Right atrium auricular region (tissue), 2 donors: Measurements from ENCODE around the gene TGFBR2. TPM values are rescaled to one million over a fixed set of nuclear protein-coding genes. Genes with fewer than 3 reads are reported as not detected.

Experiments used
- DNase-seq: peaks from one replicate; pipeline ENCODE4 v3.0.0-alpha.2; 2019; ENCODE audit warnings: low spot score
- H3K27ac ChIP-seq, 2 donors: fragments of 200-600 bp; sonication (generic); 1 replicate in 1 of 2; 2 replicates in 1 of 2; pipeline ENCODE4 v1.5.1; 2016 to 2019
- H3K27me3 ChIP-seq, 2 donors: fragments of 200-600 bp; sonication (generic); one replicate each; pipeline versions ENCODE4 v1.5.1 to v1.6.0; 2017 to 2019
- H3K36me3 ChIP-seq: fragments of 200-600 bp; sonication (generic); one replicate; pipeline ENCODE4 v1.5.1; 2016
- H3K4me1 ChIP-seq, 2 donors: fragments of 200-600 bp; sonication (generic); one replicate each; pipeline versions ENCODE4 v1.5.1 to v1.6.0; 2017 to 2019
- H3K4me3 ChIP-seq, 2 donors: fragments of 200-600 bp; sonication (generic); 1 replicate in 1 of 2; 2 replicates in 1 of 2; pipeline ENCODE4 v1.5.1; 2017 to 2019; ENCODE audit warnings: mild to moderate bottlenecking in 1 of 2, moderate library complexity in 1 of 2
- H3K9me3 ChIP-seq, 2 donors: fragments of 200-600 bp; sonication (generic); one replicate each; pipeline ENCODE4 v1.5.1; 2019
- total RNA-seq, 2 donors: library from RNA; depleted of rRNA; stranded (reverse); fragments of >200 nt; gene quantifications; one replicate each; pipeline ENCODE4 v1.1.0, GENCODE V29; 2016
- TF ChIP-seq, protein P1 (sequence below), 2 donors: fragments of 200-600 bp; sonication (generic); IDR thresholded peaks; one replicate each; pipeline ENCODE4 v1.5.1; 2019; ENCODE audit warnings: antibody characterized with exemption in 2 of 2

TGFBR2 gene
- total RNA-seq, 2 donors from 2014 or later = 205 to 210 TPM

DNA sequence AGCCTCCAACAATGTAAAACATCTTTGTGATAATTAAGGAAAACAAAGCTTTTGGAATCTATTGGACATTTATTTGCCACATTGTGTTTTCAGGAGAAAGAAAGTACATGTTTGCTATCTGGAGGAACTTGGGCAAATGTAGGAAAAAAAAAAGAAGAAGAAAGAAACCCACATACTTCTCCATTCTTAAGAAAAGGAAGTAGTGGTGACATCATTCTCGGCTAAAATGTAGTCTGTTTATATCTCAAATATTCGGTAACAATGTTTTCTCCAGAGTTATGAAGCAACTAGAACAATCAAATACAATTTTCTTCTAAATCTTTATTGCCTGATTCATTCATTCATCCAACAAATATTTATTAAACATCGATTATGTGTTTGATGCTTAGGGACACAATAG lies 2.3 kb upstream of the TGFBR2 start:
- H3K27me3 ChIP-seq = no peaks in the 10 kb centered on the region
- H3K36me3 ChIP-seq = no peaks in the 10 kb centered on the region
- H3K27ac ChIP-seq = peak overlapping the region; percentile 55 to 99
- no peak overlapping the region for H3K4me3 ChIP-seq
- peaks cover 0 to 18% of the 10 kb centered on the region in 2 donors for H3K4me1 ChIP-seq
- no peaks in the 10 kb centered on the region for H3K9me3 ChIP-seq
- TF ChIP-seq, protein P1, sequence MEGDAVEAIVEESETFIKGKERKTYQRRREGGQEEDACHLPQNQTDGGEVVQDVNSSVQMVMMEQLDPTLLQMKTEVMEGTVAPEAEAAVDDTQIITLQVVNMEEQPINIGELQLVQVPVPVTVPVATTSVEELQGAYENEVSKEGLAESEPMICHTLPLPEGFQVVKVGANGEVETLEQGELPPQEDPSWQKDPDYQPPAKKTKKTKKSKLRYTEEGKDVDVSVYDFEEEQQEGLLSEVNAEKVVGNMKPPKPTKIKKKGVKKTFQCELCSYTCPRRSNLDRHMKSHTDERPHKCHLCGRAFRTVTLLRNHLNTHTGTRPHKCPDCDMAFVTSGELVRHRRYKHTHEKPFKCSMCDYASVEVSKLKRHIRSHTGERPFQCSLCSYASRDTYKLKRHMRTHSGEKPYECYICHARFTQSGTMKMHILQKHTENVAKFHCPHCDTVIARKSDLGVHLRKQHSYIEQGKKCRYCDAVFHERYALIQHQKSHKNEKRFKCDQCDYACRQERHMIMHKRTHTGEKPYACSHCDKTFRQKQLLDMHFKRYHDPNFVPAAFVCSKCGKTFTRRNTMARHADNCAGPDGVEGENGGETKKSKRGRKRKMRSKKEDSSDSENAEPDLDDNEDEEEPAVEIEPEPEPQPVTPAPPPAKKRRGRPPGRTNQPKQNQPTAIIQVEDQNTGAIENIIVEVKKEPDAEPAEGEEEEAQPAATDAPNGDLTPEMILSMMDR (IDR thresholded peaks at IDR 0.05) = no peak
- no peak for DNase-seq

DNA sequence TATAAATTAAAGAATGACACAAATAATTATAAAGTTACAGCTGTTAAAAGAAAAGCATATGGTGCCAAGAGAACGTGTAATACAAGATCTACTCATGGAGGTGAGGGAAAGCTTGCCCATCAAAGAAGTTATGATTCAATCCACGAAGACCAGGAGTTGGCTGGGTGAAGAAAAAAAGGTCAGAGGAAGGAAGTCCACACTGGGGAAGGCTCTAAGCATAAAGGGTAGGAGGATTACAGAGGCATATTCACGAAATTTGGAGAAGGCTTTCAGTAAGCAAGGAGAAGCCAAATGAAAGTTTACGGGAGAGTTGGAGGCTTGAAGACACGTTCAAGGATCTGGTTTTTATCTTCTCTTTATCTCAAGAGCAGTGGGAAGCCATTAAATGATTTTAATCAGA lies 1.8 kb upstream of the TGFBR2 start:
- peaks cover 0 to 23% of the 10 kb centered on the region in 2 donors for H3K4me1 ChIP-seq

DNA sequence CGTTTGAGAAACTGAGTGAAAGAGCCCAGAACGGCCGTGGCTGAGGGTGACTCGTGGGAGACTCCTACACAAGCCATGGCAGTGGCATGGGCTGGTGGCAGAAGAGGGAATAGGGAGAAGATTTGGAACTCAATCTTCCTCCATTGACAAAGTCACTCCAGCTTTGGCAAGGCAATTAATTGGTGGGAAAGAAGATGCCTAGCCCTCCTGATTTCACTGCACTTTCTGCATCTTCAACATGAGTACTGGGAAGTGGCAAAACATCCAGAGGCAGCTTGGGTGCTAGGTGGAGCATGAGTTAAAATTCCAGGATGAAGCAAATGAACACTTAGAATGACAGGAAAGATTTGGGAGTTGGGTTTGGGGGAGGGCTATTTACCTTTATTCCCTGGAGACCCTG lies 1.4 kb upstream of the TGFBR2 start:
- peaks cover 0 to 28% of the 10 kb centered on the region in 2 donors for H3K4me1 ChIP-seq
- H3K4me3 ChIP-seq = no peak overlapping the region
- H3K27me3 ChIP-seq = no peaks in the 10 kb centered on the region
- TF ChIP-seq, protein P1 (IDR thresholded peaks at IDR 0.05) = no peak
- DNase-seq = no peak
- no peaks in the 10 kb centered on the region for H3K9me3 ChIP-seq
- no peaks in the 10 kb centered on the region for H3K36me3 ChIP-seq
- peak overlapping the region; percentile 55 to 99 for H3K27ac ChIP-seq

More for the DNA sequence above, 1.8 kb upstream of the TGFBR2 start:
- Histone ChIP-seq H3K9me3 (no peaks in the 10 kb centered on the region), H3K27ac (peak overlapping the region; percentile 55 to 99), H3K36me3 (no peaks in the 10 kb centered on the region), H3K4me3 (no peak overlapping the region), H3K27me3 (no peaks in the 10 kb centered on the region)
- no peak for DNase-seq
- TF ChIP-seq, protein P1 (IDR thresholded peaks at IDR 0.05) = no peak

DNA sequence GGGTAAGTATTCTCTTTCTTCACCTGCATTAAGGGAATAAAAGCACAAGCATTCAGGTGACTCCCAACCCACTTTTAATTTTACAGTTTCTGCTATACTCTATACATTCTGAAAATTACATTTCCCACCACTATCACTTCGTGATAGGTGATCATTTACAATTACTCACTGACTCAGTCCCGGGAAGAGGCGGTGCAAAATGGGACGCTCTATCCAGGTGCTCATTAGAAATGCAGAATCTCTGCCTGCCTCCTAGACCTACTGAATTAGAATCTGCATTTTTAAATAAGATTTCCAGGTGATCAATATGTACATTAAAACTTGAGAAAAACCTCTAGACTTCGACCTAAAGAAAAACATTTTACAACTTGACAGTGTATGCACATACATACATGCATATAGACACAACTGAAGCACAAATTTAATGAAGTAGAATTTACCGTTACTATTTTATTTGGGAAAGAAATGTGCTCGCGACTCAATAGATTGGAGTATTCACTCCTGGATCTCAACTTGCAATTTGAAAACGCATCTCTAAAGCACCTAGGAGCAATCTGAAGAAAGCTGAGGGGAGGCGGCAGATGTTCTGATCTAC lies 598 bp upstream of the TGFBR2 start:
- H3K27me3 ChIP-seq = no peaks in the 10 kb centered on the region
- H3K27ac ChIP-seq = peak overlapping the region; percentile 99
- no peaks in the 10 kb centered on the region for H3K9me3 ChIP-seq
- H3K4me1 ChIP-seq = peaks cover 0 to 36% of the 10 kb centered on the region in 2 donors
- no peaks in the 10 kb centered on the region for H3K36me3 ChIP-seq
- DNase-seq = no peak
- peak overlapping the region; percentile 87 to 96 for H3K4me3 ChIP-seq
- TF ChIP-seq, protein P1 (IDR thresholded peaks at IDR 0.05) = no peak

GRCh38 chr3:30607032-30607833 lies 832 bp downstream of the TGFBR2 start:
- no peaks in the 10 kb centered on the region for H3K36me3 ChIP-seq
- peaks cover 0 to 50% of the 10 kb centered on the region in 2 donors for H3K4me1 ChIP-seq
- peak overlapping the region; percentile 87 to 96 for H3K4me3 ChIP-seq
- no peaks in the 10 kb centered on the region for H3K9me3 ChIP-seq
- TF ChIP-seq, protein P1 (IDR thresholded peaks at IDR 0.05) = no peak
- DNase-seq = peak; percentile 75
- no peaks in the 10 kb centered on the region for H3K27me3 ChIP-seq
- peak overlapping the region; percentile 99 for H3K27ac ChIP-seq
